ENCODE measurements around the gene KRTAP20-3.

The KRTAP20-3 gene
- 0 reads per million in 9 experiments for total RNA-seq

- H3K4me3 Mint-ChIP-seq = no peak within 1 kb of the TSS
- no peak for DNase-seq
- H3K9me3 Mint-ChIP-seq = peaks cover 0 to 5% of the 10 kb centered on the region in 2 donors
- no peak within 1 kb of the TSS for H3K27ac Mint-ChIP-seq
- no peaks in the 10 kb centered on the region for H3K4me1 Mint-ChIP-seq (ENCODE audit: low read depth in 2 of 2)
- no peaks in the 10 kb centered on the region for H3K36me3 Mint-ChIP-seq (ENCODE audit: insufficient read depth)
- no peak for ATAC-seq (replicated peaks)
- H3K27me3 Mint-ChIP-seq = no peaks in the 10 kb centered on the region
Measured at GRCh38 chr21:30642564-30642963, at the start of gene KRTAP20-3. TSS of gene KRTAP20-3 (plus strand) at chr21:30642864.

- no peak within 1 kb of the TSS for H3K27ac Mint-ChIP-seq
- H3K27me3 Mint-ChIP-seq = no peaks in the 10 kb centered on the region
- ATAC-seq (replicated peaks) = no peak
Measured at GRCh38 chr21:30598802-30599201, 43.9 kb upstream of the KRTAP20-3 start, which contains the start of gene KRTAP6-2. TSS of gene KRTAP6-2 (minus strand) at chr21:30598902. CDS start at chr21:30598874, 28 bp downstream.

DNA sequence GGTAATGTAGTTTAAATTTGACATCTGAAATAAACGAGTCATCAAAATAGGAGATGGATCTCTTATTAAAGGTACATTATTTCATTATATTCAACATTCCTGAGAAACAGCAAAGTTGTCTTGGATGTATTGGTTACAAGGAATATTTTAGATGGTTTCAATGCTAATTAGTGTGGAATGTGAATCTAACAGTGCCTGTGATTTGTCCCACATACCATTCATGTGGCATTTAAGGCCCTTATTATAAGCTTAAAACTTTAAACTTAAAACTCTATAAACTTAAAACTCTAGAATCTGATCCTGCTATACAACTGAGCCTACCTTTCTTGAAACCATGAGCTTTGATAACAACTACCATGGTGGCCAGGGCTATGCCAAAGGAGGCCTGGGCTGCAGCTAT is 41.9 kb upstream of the KRTAP20-3 start, which contains the start of gene KRTAP22-1:
Gene KRTAP22-1 (plus strand): TSS at position 301 of the 400 bp plus-strand sequence.
- DNase-seq = no peak
- no peaks in the 10 kb centered on the region for H3K4me1 Mint-ChIP-seq (ENCODE audit: low read depth in 2 of 2)
- H3K36me3 Mint-ChIP-seq (ENCODE audit: insufficient read depth) = no peaks in the 10 kb centered on the region
- no peaks in the 10 kb centered on the region for H3K27me3 Mint-ChIP-seq
- no peak within 1 kb of the TSS for H3K27ac Mint-ChIP-seq
- H3K4me3 Mint-ChIP-seq = no peak within 1 kb of the TSS
- H3K9me3 Mint-ChIP-seq = peaks cover 10 to 12% of the 10 kb centered on the region in 2 donors
- no peak for ATAC-seq (replicated peaks)

More at GRCh38 chr21:30598802-30599201, 43.9 kb upstream of the KRTAP20-3 start, which contains the start of gene KRTAP6-2:
- Mint-ChIP-seq H3K4me3 (no peak within 1 kb of the TSS), H3K4me1 (ENCODE audit: low read depth in 2 of 2) (no peaks in the 10 kb centered on the region), H3K9me3 (peaks cover 5 to 12% of the 10 kb centered on the region in 2 donors), H3K36me3 (ENCODE audit: insufficient read depth) (no peaks in the 10 kb centered on the region)
- DNase-seq = no peak

DNA sequence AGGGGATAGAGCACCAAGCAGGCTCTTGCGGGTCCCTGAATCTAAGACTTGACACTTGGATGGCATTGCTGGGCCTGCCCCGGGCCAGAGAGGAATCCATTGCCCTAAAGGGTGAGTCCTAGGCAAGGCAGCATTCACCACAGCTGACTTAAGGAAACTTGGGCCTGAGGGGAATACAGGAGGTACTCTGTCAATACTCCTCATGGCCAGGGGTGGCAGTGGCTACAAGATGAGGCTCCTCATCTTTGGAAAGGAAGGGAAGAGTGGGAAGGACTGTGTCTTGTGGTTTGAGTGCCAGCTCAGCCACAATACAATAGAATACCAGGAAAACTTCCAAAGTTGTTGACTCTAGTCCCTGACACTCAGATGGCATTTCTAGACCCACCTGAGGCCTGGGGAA is 36.7 kb upstream of the KRTAP20-3 start:
- ATAC-seq (replicated peaks) (no peak), DNase-seq (no peak)
- H3K36me3 Mint-ChIP-seq (ENCODE audit: insufficient read depth) = no peaks in the 10 kb centered on the region
- H3K27ac Mint-ChIP-seq = no peak overlapping the region
- peaks cover 10 to 12% of the 10 kb centered on the region in 2 donors for H3K9me3 Mint-ChIP-seq
- H3K4me3 Mint-ChIP-seq = no peak overlapping the region
- no peaks in the 10 kb centered on the region for H3K27me3 Mint-ChIP-seq
- no peaks in the 10 kb centered on the region for H3K4me1 Mint-ChIP-seq (ENCODE audit: low read depth in 2 of 2)

GRCh38 chr21:30612132-30612531 is 30.5 kb upstream of the KRTAP20-3 start:
- ATAC-seq (replicated peaks) = no peak
- H3K4me1 Mint-ChIP-seq (ENCODE audit: low read depth in 2 of 2) = no peaks in the 10 kb centered on the region
- H3K9me3 Mint-ChIP-seq = peaks cover 0 to 1% of the 10 kb centered on the region in 2 donors
- H3K36me3 Mint-ChIP-seq (ENCODE audit: insufficient read depth) = no peaks in the 10 kb centered on the region
- H3K27ac Mint-ChIP-seq = no peak overlapping the region
- H3K27me3 Mint-ChIP-seq = no peaks in the 10 kb centered on the region
- no peak for DNase-seq
- no peak overlapping the region for H3K4me3 Mint-ChIP-seq

GRCh38 chr21:30613836-30614235 is 28.8 kb upstream of the KRTAP20-3 start, which contains the start of gene KRTAP6-1:
TSS of gene KRTAP6-1 (minus strand) at chr21:30613930. CDS start at chr21:30613904, 26 bp downstream.
- no peaks in the 10 kb centered on the region for H3K27me3 Mint-ChIP-seq
- ATAC-seq (replicated peaks) (no peak), DNase-seq (no peak)
- H3K36me3 Mint-ChIP-seq (ENCODE audit: insufficient read depth) = no peaks in the 10 kb centered on the region
- H3K9me3 Mint-ChIP-seq = peaks cover 0 to 1% of the 10 kb centered on the region in 2 donors
- no peak within 1 kb of the TSS for H3K27ac Mint-ChIP-seq
- no peaks in the 10 kb centered on the region for H3K4me1 Mint-ChIP-seq (ENCODE audit: low read depth in 2 of 2)
- no peak within 1 kb of the TSS for H3K4me3 Mint-ChIP-seq

- Mint-ChIP-seq H3K9me3 (peaks cover 0 to 1% of the 10 kb centered on the region in 2 donors), H3K27me3 (no peaks in the 10 kb centered on the region), H3K4me3 (no peak overlapping the region), H3K36me3 (ENCODE audit: insufficient read depth) (no peaks in the 10 kb centered on the region), H3K27ac (no peak overlapping the region), H3K4me1 (ENCODE audit: low read depth in 2 of 2) (no peaks in the 10 kb centered on the region)
- ATAC-seq (replicated peaks) (no peak), DNase-seq (no peak)
Measured at GRCh38 chr21:30615199-30615598, 27.5 kb upstream of the KRTAP20-3 start.

DNA sequence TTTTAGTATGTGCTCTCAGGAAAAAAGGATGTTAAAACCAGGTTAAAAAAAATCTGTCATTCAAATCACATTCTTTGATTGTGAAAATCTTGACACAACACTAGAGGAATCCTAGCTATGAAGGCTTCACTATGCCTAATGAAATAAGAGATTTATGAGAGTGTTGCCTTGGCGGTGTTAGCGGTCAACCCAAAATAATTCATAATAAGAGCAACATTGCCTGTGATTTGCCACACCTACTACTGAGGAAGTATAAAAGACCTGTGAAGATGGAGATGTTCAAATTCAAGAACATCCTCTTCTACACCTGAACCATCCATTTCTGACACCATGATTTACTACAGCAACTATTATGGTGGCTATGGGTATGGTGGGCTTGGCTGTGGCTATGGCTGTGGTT is 26.5 kb upstream of the KRTAP20-3 start, which contains the start of gene KRTAP20-1:
Gene KRTAP20-1 (plus strand): TSS at position 301 of the 400 bp plus-strand sequence. CDS start 30 bp downstream, at position 331.
- Mint-ChIP-seq H3K27me3 (no peaks in the 10 kb centered on the region), H3K9me3 (peaks cover 0 to 1% of the 10 kb centered on the region in 2 donors), H3K4me1 (ENCODE audit: low read depth in 2 of 2) (no peaks in the 10 kb centered on the region), H3K27ac (no peak within 1 kb of the TSS), H3K4me3 (no peak within 1 kb of the TSS), H3K36me3 (ENCODE audit: insufficient read depth) (no peaks in the 10 kb centered on the region)
- ATAC-seq (replicated peaks) (no peak), DNase-seq (no peak)

- ATAC-seq (replicated peaks) (no peak), DNase-seq (no peak)
- H3K9me3 Mint-ChIP-seq = no peaks in the 10 kb centered on the region
- no peaks in the 10 kb centered on the region for H3K27me3 Mint-ChIP-seq
- H3K4me1 Mint-ChIP-seq (ENCODE audit: low read depth in 2 of 2) = no peaks in the 10 kb centered on the region
- no peaks in the 10 kb centered on the region for H3K36me3 Mint-ChIP-seq (ENCODE audit: insufficient read depth)
- no peak overlapping the region for H3K27ac Mint-ChIP-seq
- H3K4me3 Mint-ChIP-seq = no peak overlapping the region
Measured at GRCh38 chr21:30620080-30620479, 22.6 kb upstream of the KRTAP20-3 start.

GRCh38 chr21:30620522-30620921 is 22.1 kb upstream of the KRTAP20-3 start, which contains the start of gene KRTAP20-4:
TSS of gene KRTAP20-4 (plus strand) at chr21:30620627.
- no peaks in the 10 kb centered on the region for H3K4me1 Mint-ChIP-seq (ENCODE audit: low read depth in 2 of 2)
- no peak for DNase-seq
- ATAC-seq (replicated peaks) = no peak
- no peak within 1 kb of the TSS for H3K27ac Mint-ChIP-seq
- no peak within 1 kb of the TSS for H3K4me3 Mint-ChIP-seq
- no peaks in the 10 kb centered on the region for H3K36me3 Mint-ChIP-seq (ENCODE audit: insufficient read depth)
- H3K27me3 Mint-ChIP-seq = no peaks in the 10 kb centered on the region
- no peaks in the 10 kb centered on the region for H3K9me3 Mint-ChIP-seq

DNA sequence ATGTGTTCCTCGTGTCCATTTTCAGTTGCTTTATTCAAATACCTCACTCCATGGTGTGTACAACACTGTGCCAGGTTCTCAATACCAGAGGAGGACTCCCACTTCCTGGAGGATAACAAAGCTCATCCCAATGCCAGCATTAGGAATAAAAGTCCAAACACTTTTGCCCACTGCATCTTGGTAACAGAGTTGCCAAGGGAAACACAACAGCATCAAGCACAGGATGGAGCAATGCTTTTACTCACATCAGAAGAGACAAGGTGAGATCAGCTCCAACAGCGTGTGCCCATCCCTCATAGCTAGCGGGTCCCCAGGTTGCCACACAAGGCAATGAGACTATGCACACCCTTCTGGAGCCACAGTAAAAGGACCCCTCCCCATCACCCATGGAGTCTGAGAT is 19.3 kb upstream of the KRTAP20-3 start:
- Mint-ChIP-seq H3K27me3 (no peaks in the 10 kb centered on the region), H3K4me1 (ENCODE audit: low read depth in 2 of 2) (no peaks in the 10 kb centered on the region), H3K36me3 (ENCODE audit: insufficient read depth) (no peaks in the 10 kb centered on the region), H3K27ac (no peak overlapping the region), H3K9me3 (peaks cover 0 to 3% of the 10 kb centered on the region in 2 donors), H3K4me3 (no peak overlapping the region)
- DNase-seq (no peak), ATAC-seq (replicated peaks) (no peak)

DNA sequence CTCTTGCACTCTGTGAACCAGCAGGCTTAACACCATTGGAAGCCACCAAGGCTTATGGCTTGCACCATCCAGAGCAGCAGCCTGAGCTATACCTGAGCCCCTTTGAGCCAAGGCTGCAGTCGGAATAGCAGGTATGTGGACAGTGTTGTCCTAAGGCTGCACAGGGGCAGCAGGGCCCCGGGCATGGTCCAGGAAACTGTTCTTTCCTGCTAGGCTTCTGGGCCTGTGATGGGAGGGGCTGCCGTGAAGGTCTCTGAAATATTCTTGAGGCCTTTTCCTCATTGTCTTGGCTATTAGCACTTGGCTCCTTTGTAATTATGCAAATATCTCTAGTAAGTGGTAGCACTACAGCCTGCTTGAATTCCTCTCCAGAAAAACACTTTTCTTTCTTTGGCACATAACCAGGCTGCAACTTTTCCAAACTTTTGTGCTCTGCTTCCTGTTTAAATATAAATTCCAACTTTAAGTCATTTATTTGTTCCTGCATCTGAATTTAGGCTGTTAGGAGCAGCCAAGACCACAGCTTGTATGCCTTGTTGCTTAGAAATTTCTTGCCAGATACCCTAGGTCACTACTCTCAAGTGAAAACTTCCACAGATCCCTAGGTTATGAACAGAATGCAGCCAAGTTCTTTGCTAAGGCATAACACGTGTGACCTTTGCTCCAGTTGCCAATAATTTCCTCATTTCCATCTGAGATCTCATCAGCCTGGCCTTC is 17.1 kb upstream of the KRTAP20-3 start:
- DNase-seq (no peak), ATAC-seq (replicated peaks) (no peak)
- Mint-ChIP-seq H3K4me1 (ENCODE audit: low read depth in 2 of 2) (no peaks in the 10 kb centered on the region), H3K27ac (no peak overlapping the region), H3K27me3 (no peaks in the 10 kb centered on the region), H3K36me3 (ENCODE audit: insufficient read depth) (no peaks in the 10 kb centered on the region), H3K9me3 (peaks cover 0 to 4% of the 10 kb centered on the region in 2 donors), H3K4me3 (no peak overlapping the region)

DNA sequence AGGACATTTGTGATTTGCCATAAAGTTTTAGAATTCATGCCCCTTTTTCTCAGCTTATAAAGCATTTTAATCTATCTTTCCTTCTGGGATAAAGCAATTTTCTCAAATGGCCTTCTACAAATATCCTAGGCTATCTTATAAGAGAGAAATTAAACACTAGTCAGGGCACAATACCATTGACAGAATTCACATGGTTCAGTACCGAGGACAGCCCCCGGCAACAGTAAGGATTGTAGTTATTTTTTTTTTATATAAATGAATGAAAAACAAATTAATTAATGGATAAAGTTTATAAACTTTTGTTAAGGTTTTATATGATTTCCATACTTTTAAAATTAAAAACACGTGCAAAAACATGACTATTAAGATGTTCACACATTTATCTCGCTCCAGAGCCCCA is 14.6 kb upstream of the KRTAP20-3 start:
- Mint-ChIP-seq H3K27me3 (no peaks in the 10 kb centered on the region), H3K9me3 (peaks cover 0 to 4% of the 10 kb centered on the region in 2 donors), H3K36me3 (ENCODE audit: insufficient read depth) (no peaks in the 10 kb centered on the region), H3K27ac (no peak overlapping the region), H3K4me1 (ENCODE audit: low read depth in 2 of 2) (no peaks in the 10 kb centered on the region), H3K4me3 (no peak overlapping the region)
- ATAC-seq (replicated peaks) (no peak), DNase-seq (no peak)

DNA sequence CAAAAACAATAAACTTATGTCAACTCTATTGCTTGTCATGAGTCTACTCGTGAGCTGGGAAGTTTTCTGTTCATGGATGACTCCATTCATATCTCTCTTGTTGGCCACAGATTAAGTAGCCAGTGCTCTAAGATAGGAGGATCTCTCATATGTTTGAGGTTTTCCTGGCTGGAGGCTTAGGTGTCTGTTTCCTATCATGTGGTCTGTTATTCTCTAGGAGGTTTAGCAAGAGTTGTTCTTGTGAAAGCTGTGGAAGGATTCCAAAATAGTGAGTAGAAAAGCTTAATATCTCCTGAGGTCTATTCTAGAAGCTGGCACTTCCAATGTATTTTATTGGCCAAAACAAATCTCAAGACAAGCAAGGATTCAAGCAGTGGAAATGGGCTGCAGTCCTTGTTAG is 13.5 kb upstream of the KRTAP20-3 start:
- Mint-ChIP-seq H3K4me1 (ENCODE audit: low read depth in 2 of 2) (no peaks in the 10 kb centered on the region), H3K27ac (no peak overlapping the region), H3K4me3 (no peak overlapping the region), H3K36me3 (ENCODE audit: insufficient read depth) (no peaks in the 10 kb centered on the region), H3K27me3 (no peaks in the 10 kb centered on the region), H3K9me3 (peaks cover 0 to 4% of the 10 kb centered on the region in 2 donors)
- DNase-seq (no peak), ATAC-seq (replicated peaks) (no peak)
